Measurements from ENCODE around the gene TSN. TPM values are rescaled to one million over a fixed set of nuclear protein-coding genes. Genes with fewer than 3 reads are reported as not detected.
"Not testable (repeated sequence)": the region's sequence is repeated elsewhere in the genome, so short reads cannot be mapped to it uniquely, and the experiment has no call there.

Gene TSN
- total RNA-seq, 1 donor from 2014 or later: 54.3 TPM

DNA sequence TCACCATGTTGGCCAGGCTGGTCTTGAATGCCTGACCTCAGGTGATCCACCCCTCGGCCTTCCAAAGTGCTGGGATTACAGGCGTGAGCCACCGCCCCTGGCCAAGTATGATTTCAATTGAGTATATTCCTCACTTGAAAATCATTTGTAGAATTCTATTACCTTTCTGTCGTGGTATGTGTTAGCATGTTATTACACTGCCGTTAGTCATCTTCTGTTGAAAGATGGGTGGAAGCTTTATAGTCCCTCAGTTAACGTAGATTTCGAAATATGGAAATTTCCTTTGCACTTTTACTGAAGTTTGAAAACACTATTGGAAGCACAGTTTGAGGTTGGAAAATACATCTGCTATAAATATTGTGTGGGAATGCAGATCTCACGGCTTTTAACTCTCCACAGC lies 33.5 kb upstream of the TSN start:
- Histone ChIP-seq H3K9me3 (ENCODE audit: control insufficient read depth in 3 of 3, low read length in 3 of 3) (no peaks in the 10 kb centered on the region), H3K9ac (ENCODE audit: low read depth in 1 of 3, low read length in 3 of 3) (peak overlapping the region in 1 of 3 donors; percentile 3), H3K36me3 (ENCODE audit: control insufficient read depth in 3 of 3, insufficient read depth in 3 of 3, low read length in 3 of 3) (peaks cover 0 to under 1% (median 0%) of the 10 kb centered on the region in 3 donors), H3K27ac (ENCODE audit: low read depth, low read length) (peak overlapping the region; percentile 54), H3K4me1 (ENCODE audit: control insufficient read depth in 3 of 3, insufficient read depth in 3 of 3, low read length in 3 of 3) (peaks cover 0 to 18% (median 5%) of the 10 kb centered on the region in 3 donors), H3K4me3 (ENCODE audit: low read length in 3 of 3) (no peak overlapping the region), H3K27me3 (ENCODE audit: control insufficient read depth in 3 of 3, insufficient read depth in 3 of 3, low read length in 3 of 3) (no peaks in the 10 kb centered on the region)

DNA sequence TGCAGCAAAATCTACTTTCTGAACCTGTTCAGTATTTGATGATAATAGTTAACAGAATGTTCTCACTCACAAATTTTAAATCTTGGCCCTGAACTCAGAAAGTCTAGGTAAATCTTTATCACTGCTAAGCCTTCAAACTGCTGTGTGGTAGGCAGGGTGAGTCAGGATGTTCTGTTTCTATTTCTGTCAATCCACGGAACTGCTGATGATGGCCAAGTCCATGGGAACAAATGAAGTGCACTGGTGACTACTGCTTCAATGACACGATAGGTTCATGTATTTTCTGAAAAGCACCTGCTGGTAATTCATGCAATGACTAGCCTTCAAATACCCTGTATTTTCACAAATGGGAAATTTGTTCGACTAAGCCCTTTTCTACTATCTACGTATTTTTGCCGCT lies 33.0 kb upstream of the TSN start:
- H3K36me3 ChIP-seq (ENCODE audit: control insufficient read depth in 3 of 3, insufficient read depth in 3 of 3, low read length in 3 of 3): peaks cover 5% of the 10 kb centered on the region in 3 donors

DNA sequence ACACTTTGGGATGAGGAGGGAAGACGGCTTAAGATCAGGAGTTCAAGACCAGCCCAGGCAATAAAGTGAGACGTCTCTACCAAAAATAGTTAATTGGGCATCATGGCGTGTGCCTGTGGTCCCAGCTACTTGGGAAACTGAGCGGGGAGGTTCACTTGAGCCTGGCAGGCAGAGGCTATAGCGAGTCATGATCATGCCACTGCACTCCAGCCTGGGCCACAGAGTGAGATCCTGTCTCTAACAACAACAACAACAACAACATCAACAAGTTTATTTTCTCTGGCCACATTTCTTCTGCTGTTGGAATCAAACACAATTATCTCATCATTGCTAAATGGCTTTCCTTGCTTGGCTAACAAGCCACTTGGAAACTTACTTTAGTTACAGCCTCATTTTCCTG lies 32.1 kb upstream of the TSN start:
- Histone ChIP-seq H3K27me3 (ENCODE audit: control insufficient read depth in 3 of 3, insufficient read depth in 3 of 3, low read length in 3 of 3) (no peaks in the 10 kb centered on the region), H3K4me1 (ENCODE audit: control insufficient read depth in 3 of 3, insufficient read depth in 3 of 3, low read length in 3 of 3) (peaks cover 0 to 18% (median 5%) of the 10 kb centered on the region in 3 donors), H3K9ac (ENCODE audit: low read depth in 1 of 3, low read length in 3 of 3) (no peak overlapping the region), H3K36me3 (ENCODE audit: control insufficient read depth in 3 of 3, insufficient read depth in 3 of 3, low read length in 3 of 3) (peaks cover 5 to 10% (median 9%) of the 10 kb centered on the region in 3 donors), H3K4me3 (ENCODE audit: low read length in 3 of 3) (no peak overlapping the region), H3K27ac (ENCODE audit: low read depth, low read length) (peak overlapping the region; percentile 54), H3K9me3 (ENCODE audit: control insufficient read depth in 3 of 3, low read length in 3 of 3) (no peaks in the 10 kb centered on the region)

More for the DNA sequence above, 33.0 kb upstream of the TSN start:
- H3K9ac ChIP-seq (ENCODE audit: low read depth in 1 of 3, low read length in 3 of 3): peak overlapping the region in 1 of 3 donors; percentile 3
- H3K4me1 ChIP-seq (ENCODE audit: control insufficient read depth in 3 of 3, insufficient read depth in 3 of 3, low read length in 3 of 3): peaks cover 0 to 18% (median 5%) of the 10 kb centered on the region in 3 donors
- H3K27ac ChIP-seq (ENCODE audit: low read depth, low read length): peak overlapping the region; percentile 54
- H3K9me3 ChIP-seq (ENCODE audit: control insufficient read depth in 3 of 3, low read length in 3 of 3): no peaks in the 10 kb centered on the region
- H3K27me3 ChIP-seq (ENCODE audit: control insufficient read depth in 3 of 3, insufficient read depth in 3 of 3, low read length in 3 of 3): no peaks in the 10 kb centered on the region
- H3K4me3 ChIP-seq (ENCODE audit: low read length in 3 of 3): no peak overlapping the region

DNA sequence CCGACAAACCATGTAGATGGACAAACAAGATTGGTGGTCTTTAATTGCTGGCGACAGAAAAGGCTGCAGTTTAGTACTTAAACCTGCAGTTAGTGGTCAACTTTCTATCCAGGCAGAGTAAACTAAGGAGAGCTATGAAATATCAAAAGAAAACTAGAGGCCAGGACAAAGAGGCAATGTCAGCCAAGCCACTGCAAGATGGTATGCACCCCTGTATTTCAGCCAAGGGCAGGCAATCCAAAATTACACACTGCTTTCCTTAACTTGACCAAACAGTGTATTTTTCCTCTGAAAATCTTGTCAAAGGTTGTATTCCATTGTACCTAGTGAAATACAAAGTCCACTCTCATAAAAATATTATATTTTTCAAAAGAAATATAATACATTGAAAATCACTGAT lies 28.1 kb upstream of the TSN start:
- peaks cover 0 to 11% (median 1%) of the 10 kb centered on the region in 3 donors for H3K4me1 ChIP-seq (ENCODE audit: control insufficient read depth in 3 of 3, insufficient read depth in 3 of 3, low read length in 3 of 3)
- no peak overlapping the region for H3K4me3 ChIP-seq (ENCODE audit: low read length in 3 of 3)
- no peaks in the 10 kb centered on the region for H3K27me3 ChIP-seq (ENCODE audit: control insufficient read depth in 3 of 3, insufficient read depth in 3 of 3, low read length in 3 of 3)
- H3K27ac ChIP-seq (ENCODE audit: low read depth, low read length): no peak overlapping the region
- no peak overlapping the region for H3K9ac ChIP-seq (ENCODE audit: low read depth in 1 of 3, low read length in 3 of 3)
- H3K36me3 ChIP-seq (ENCODE audit: control insufficient read depth in 3 of 3, insufficient read depth in 3 of 3, low read length in 3 of 3): peaks cover 12 to 33% (median 18%) of the 10 kb centered on the region in 3 donors
- H3K9me3 ChIP-seq (ENCODE audit: control insufficient read depth in 3 of 3, low read length in 3 of 3): no peaks in the 10 kb centered on the region

DNA sequence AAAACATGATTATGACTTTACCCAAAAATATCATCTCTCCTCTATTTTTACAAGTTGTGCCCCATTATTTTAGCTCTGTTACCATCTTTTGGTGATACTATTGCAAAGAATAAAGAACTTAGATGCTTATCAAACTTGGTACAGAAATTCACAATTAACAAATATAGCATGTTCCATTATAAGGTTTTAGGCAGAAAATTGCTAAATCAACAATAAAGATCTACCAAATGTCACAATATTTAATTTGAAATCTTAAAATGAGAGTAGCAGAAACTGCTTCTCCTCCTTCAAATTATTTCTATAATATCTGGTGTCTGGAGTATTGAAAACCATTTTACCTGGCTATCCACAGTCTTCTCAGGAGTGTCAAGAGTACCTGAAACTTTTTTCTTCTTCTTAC lies 27.5 kb upstream of the TSN start:
- no peak overlapping the region for H3K27ac ChIP-seq (ENCODE audit: low read depth, low read length)
- peaks cover 12 to 33% (median 18%) of the 10 kb centered on the region in 3 donors for H3K36me3 ChIP-seq (ENCODE audit: control insufficient read depth in 3 of 3, insufficient read depth in 3 of 3, low read length in 3 of 3)
- peaks cover 0 to 5% (median 0%) of the 10 kb centered on the region in 3 donors for H3K4me1 ChIP-seq (ENCODE audit: control insufficient read depth in 3 of 3, insufficient read depth in 3 of 3, low read length in 3 of 3)

DNA sequence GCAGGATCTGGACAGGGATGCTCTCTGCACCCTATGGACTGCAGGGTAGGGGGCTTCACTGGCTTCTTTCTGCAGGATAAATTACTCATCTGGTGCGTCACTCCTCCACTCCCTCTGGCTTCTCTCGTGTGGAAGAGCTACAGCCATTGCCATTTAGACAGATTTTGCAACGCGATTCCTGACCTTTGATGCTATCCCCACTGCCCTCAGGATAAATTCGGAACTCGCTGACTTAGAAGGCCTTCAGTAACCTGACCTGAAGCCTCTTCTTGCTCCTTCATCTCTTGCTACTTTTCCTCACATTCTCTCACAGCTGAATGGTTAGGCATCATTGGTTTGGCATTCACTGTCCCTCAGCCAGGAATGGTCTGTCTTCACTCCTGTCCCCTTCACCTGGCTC lies 24.1 kb upstream of the TSN start:
- Histone ChIP-seq H3K27me3 (ENCODE audit: control insufficient read depth in 3 of 3, insufficient read depth in 3 of 3, low read length in 3 of 3) (no peaks in the 10 kb centered on the region), H3K27ac (ENCODE audit: low read depth, low read length) (no peak overlapping the region), H3K36me3 (ENCODE audit: control insufficient read depth in 3 of 3, insufficient read depth in 3 of 3, low read length in 3 of 3) (peaks cover 15 to 37% (median 24%) of the 10 kb centered on the region in 3 donors), H3K4me1 (ENCODE audit: control insufficient read depth in 3 of 3, insufficient read depth in 3 of 3, low read length in 3 of 3) (peaks cover 4 to 11% (median 10%) of the 10 kb centered on the region in 3 donors), H3K9me3 (ENCODE audit: control insufficient read depth in 3 of 3, low read length in 3 of 3) (no peaks in the 10 kb centered on the region), H3K9ac (ENCODE audit: low read depth in 1 of 3, low read length in 3 of 3) (no peak overlapping the region), H3K4me3 (ENCODE audit: low read length in 3 of 3) (no peak overlapping the region)

More for the DNA sequence above, 27.5 kb upstream of the TSN start:
- Histone ChIP-seq H3K9ac (ENCODE audit: low read depth in 1 of 3, low read length in 3 of 3) (no peak overlapping the region), H3K27me3 (ENCODE audit: control insufficient read depth in 3 of 3, insufficient read depth in 3 of 3, low read length in 3 of 3) (no peaks in the 10 kb centered on the region), H3K4me3 (ENCODE audit: low read length in 3 of 3) (no peak overlapping the region), H3K9me3 (ENCODE audit: control insufficient read depth in 3 of 3, low read length in 3 of 3) (no peaks in the 10 kb centered on the region)

DNA sequence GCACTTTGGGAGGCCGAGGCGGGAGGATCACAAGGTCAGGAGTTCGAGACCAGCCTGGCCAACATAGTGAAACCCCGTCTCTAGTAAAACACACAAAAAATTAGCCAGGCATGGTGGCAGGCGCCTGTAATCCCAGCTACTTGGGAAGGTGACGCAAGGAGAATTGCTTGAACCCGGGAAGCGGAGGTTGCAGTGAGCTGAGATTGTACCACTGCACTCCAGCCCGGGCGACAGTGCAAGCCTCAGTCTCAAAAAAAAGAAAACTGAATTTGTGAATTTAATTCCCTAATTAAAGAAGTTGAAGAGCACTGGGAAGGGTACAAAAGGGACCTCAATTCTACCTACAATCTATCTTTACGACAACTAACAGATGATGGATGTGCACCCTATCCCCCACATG lies 20.9 kb upstream of the TSN start:
- H3K4me3 ChIP-seq (ENCODE audit: low read length in 3 of 3); H3K27me3 ChIP-seq (ENCODE audit: control insufficient read depth in 3 of 3, insufficient read depth in 3 of 3, low read length in 3 of 3); H3K9me3 ChIP-seq (ENCODE audit: control insufficient read depth in 3 of 3, low read length in 3 of 3); H3K27ac ChIP-seq (ENCODE audit: low read depth, low read length); H3K9ac ChIP-seq (ENCODE audit: low read depth in 1 of 3, low read length in 3 of 3): not testable (repeated sequence)
- Histone ChIP-seq H3K4me1 (ENCODE audit: control insufficient read depth in 3 of 3, insufficient read depth in 3 of 3, low read length in 3 of 3) (peaks cover 4 to 13% (median 10%) of the 10 kb centered on the region in 3 donors), H3K36me3 (ENCODE audit: control insufficient read depth in 3 of 3, insufficient read depth in 3 of 3, low read length in 3 of 3) (peaks cover 11 to 21% (median 14%) of the 10 kb centered on the region in 3 donors)

DNA sequence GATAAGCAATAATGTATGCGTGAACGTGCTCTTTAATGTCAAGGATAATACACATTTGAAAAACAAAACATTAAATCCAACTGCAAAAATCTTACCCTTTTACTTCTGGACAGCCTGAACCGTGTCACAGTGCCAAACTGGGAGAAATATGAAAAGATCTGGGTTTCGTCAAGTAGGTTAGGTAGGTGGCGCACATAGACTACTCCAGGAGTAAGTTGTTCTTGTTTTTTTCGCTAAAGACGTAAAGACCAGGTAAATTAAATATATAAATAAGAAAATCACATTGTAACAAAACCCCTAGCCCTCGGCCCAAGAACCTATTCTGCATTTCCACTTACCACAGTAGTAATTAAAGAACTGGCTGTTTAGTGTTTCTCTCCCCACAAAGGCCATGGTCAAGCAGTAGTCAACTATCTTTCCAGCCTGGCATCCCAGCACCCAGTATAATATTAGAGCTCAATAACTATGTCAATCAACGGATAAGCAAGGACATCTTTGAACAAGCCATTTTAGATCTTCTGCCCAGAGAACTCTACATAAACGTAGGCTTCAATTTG lies 19.9 kb upstream of the TSN start:
- H3K9me3 ChIP-seq (ENCODE audit: control insufficient read depth in 3 of 3, low read length in 3 of 3): no peaks in the 10 kb centered on the region
- peak overlapping the region; percentile 90 to 94 (median 93) for H3K9ac ChIP-seq (ENCODE audit: low read depth in 1 of 3, low read length in 3 of 3)
- H3K4me1 ChIP-seq (ENCODE audit: control insufficient read depth in 3 of 3, insufficient read depth in 3 of 3, low read length in 3 of 3): peaks cover 4 to 13% (median 10%) of the 10 kb centered on the region in 3 donors
- H3K27ac ChIP-seq (ENCODE audit: low read depth, low read length): peak overlapping the region; percentile 82
- peaks cover 10 to 17% (median 13%) of the 10 kb centered on the region in 3 donors for H3K36me3 ChIP-seq (ENCODE audit: control insufficient read depth in 3 of 3, insufficient read depth in 3 of 3, low read length in 3 of 3)
- H3K27me3 ChIP-seq (ENCODE audit: control insufficient read depth in 3 of 3, insufficient read depth in 3 of 3, low read length in 3 of 3): no peaks in the 10 kb centered on the region
- peak overlapping the region; percentile 89 to 99 (median 96) for H3K4me3 ChIP-seq (ENCODE audit: low read length in 3 of 3)

DNA sequence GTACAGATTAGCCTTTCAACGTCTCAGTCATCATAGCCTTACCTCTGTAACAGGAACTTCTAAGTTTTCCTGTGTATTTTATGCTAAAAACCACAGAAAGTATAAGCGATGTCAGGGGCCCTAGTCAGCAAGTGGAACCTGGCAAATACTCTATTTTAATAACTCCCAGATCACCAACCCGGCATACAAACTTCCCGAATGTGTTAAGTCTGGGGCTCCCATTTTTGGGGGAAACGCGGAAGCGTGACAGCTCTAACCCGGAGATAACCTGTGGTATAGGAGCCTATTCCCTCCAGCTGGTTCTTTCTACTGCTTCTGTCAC lies 19.4 kb upstream of the TSN start:
- Histone ChIP-seq H3K4me3 (ENCODE audit: low read length in 3 of 3) (peak overlapping the region; percentile 89 to 99 (median 96)), H3K4me1 (ENCODE audit: control insufficient read depth in 3 of 3, insufficient read depth in 3 of 3, low read length in 3 of 3) (peaks cover 4 to 13% (median 10%) of the 10 kb centered on the region in 3 donors), H3K9ac (ENCODE audit: low read depth in 1 of 3, low read length in 3 of 3) (peak overlapping the region; percentile 90 to 94 (median 93)), H3K27ac (ENCODE audit: low read depth, low read length) (peak overlapping the region; percentile 82), H3K27me3 (ENCODE audit: control insufficient read depth in 3 of 3, insufficient read depth in 3 of 3, low read length in 3 of 3) (no peaks in the 10 kb centered on the region), H3K36me3 (ENCODE audit: control insufficient read depth in 3 of 3, insufficient read depth in 3 of 3, low read length in 3 of 3) (peaks cover 9 to 13% (median 11%) of the 10 kb centered on the region in 3 donors), H3K9me3 (ENCODE audit: control insufficient read depth in 3 of 3, low read length in 3 of 3) (no peaks in the 10 kb centered on the region)

DNA sequence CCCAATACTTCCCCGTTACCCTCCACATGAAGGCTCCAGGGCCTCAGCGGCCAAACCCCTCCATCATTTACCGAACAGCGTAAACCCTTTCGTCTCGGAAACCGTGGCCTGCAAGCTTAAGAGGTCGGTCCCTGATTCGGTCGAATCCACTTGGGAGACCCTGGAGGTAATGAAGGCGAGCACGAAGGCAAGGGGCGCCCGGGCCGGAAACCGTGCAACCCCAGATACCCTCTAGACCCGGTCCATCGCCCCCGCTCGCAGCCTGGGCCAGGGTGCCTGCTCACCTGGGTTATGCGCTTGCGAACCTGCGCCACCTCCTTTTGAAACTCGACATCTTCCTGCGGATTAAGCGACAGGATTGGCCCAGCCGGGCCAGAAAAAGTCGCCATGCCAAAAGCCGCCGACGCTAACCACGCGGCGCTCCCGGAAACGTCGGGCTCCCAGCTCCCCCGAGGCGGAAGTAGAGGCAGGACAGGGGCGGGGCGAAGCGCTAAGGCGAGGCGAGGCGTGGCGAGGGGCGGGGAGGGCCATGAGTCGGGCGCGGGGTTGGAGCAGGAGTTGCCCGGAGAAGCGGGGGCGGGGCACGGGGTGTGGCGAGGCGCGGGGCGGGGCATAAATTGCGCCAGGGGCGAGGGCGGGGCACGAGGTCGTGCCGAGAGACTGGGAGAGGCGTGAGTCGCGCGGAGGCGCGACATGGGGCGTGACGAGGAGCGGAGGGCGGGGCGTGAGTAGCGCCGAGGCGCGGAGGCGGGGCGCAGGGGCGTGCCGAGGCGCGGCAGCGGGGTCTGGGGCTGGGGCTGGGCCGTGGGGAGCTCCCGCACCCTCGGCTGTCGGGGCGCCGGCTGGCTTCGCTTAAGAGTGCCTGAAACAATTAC lies 18.8 kb upstream of the TSN start, which contains the start of gene NIFK:
NIFK (minus strand) TSS at position 414 of the 875 bp plus-strand sequence; CDS start at position 389, 25 bp downstream.
- Histone ChIP-seq H3K9me3 (ENCODE audit: control insufficient read depth in 3 of 3, low read length in 3 of 3) (no peaks in the 10 kb centered on the region), H3K4me1 (ENCODE audit: control insufficient read depth in 3 of 3, insufficient read depth in 3 of 3, low read length in 3 of 3) (peaks cover 4 to 13% (median 10%) of the 10 kb centered on the region in 3 donors), H3K27me3 (ENCODE audit: control insufficient read depth in 3 of 3, insufficient read depth in 3 of 3, low read length in 3 of 3) (no peaks in the 10 kb centered on the region), H3K27ac (ENCODE audit: low read depth, low read length) (peak within 1 kb of the TSS; percentile 82), H3K9ac (ENCODE audit: low read depth in 1 of 3, low read length in 3 of 3) (peak within 1 kb of the TSS; percentile 90 to 94 (median 93)), H3K4me3 (ENCODE audit: low read length in 3 of 3) (peak within 1 kb of the TSS; percentile 89 to 99 (median 96)), H3K36me3 (ENCODE audit: control insufficient read depth in 3 of 3, insufficient read depth in 3 of 3, low read length in 3 of 3) (peaks cover 4 to 9% (median 7%) of the 10 kb centered on the region in 3 donors)
